GM10266 (cell line): Measurements from ENCODE around the gene EFL1.
"Not testable (repeated sequence)": the region's sequence is repeated elsewhere in the genome, so short reads cannot be mapped to it uniquely, and the experiment has no call there.

Experiments
- DNase-seq: peaks from one replicate; pipeline ENCODE4 v3.0.0; 2012; ENCODE audit errors: extremely low spot score
- CTCF ChIP-seq: IDR thresholded peaks from 2 replicates; pipeline ENCODE4 v1.5.1; 2012; ENCODE audit warnings: mild to moderate bottlenecking, low read depth; ENCODE audit not compliant: control insufficient read depth, insufficient read depth; ENCODE audit errors: missing control alignments

Gene EFL1

DNA sequence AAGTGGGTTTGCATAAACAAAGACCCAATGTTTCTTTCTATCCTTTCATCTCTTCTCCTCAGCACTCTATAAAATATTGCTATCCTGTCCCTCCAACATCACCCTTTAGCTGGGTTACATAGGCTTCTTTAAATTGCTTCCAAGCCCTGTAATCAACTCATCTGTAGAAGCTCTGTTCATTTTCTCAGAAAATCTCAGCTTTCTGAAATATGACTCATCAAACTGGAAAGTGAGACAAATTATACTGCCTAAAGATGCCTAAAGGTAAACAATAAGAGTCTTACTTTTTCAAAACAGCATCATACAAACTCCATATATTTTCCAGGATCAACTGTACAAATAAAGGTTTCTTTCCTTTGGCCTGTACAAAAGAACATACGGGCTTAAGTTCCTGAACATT is 33.8 kb downstream of the EFL1 start:
- DNase-seq: no peak
- no peak for TF ChIP-seq CTCF

- DNase-seq: not testable (repeated sequence)
- TF ChIP-seq CTCF: peak; percentile 38
Measured at GRCh38 chr15:82221535-82221934, 41.0 kb downstream of the EFL1 start.

GRCh38 chr15:82216092-82216491 is 46.4 kb downstream of the EFL1 start:
- not testable (repeated sequence) for DNase-seq

GRCh38 chr15:82212201-82212600 is 50.3 kb downstream of the EFL1 start:
- not testable (repeated sequence) for DNase-seq

GRCh38 chr15:82210066-82210597 is 52.4 kb downstream of the EFL1 start:
- not testable (repeated sequence) for DNase-seq

DNA sequence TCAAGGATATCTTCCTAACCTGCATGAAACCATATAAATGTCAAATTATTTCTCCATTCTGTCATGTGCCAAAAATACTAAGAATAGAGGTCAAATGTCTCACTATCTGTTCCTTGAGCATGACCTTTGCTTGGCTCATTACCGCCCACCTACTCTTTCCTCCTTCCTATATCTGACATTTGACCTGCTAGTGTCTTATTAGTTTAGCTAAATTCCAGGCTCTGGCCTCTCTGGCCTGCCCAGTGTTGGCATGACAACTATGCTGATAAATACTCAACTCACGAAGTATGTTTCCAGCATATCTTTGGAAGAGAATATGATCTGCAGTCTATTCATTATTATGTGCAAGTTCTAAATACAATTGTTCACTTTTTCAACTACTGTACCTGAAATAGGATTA is 58.0 kb downstream of the EFL1 start:
- DNase-seq: not testable (repeated sequence)

- peak; percentile 89 for TF ChIP-seq CTCF
- peak; percentile 54 for DNase-seq
Measured at GRCh38 chr15:82197733-82198594, 64.6 kb downstream of the EFL1 start.

- no peak for TF ChIP-seq CTCF
- DNase-seq: no peak
Measured at GRCh38 chr15:82196353-82196752, 66.2 kb downstream of the EFL1 start.

- DNase-seq: not testable (repeated sequence)
Measured at GRCh38 chr15:82195818-82196217, 66.7 kb downstream of the EFL1 start.

DNA sequence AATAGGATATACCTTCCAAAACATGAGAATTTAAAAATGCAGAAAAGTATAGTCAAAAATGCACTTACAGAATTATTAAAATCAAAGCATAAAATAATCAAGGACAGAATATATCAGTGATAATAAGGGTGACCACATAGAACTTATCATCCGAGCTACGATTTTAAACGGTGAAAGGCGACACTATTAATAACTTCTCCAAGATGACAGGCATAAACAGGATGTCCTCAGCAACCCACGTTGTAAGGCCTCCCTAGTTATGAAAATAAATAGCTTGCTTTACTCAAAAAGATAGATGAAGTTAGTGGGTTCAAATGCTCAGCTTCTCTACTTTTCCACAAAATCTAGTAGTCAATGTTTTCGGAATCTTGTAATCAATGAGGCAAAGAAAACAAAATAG is 68.0 kb downstream of the EFL1 start:
- not testable (repeated sequence) for DNase-seq

DNA sequence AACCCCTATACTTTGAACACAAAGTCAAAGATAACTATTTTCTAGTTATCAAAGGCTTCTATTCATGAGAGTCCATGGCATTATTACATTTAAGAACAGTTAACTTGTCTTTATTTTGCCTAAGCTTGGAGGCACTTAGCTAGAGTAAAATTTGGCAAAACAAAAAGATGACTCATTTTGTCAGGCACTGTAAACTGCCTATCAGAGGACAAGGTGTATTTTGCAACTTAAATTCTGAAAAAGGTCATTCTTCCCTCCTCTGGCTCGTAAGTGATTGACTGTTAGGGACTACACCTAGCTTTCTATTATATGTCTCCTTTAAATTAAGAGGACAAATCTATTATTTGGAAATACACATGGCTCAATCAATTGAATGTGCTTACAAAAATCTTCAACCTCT is 69.1 kb downstream of the EFL1 start:
- DNase-seq: not testable (repeated sequence)

- DNase-seq: not testable (repeated sequence)
Measured at GRCh38 chr15:82192394-82192793, 70.1 kb downstream of the EFL1 start.
